HG03354 (cell line): ENCODE data around the gene MYO3B.

Experiments
- ATAC-seq: cut with Tn5 transposase; IDR thresholded peaks from one replicate; pipeline ENCODE4 v1.9.1; 2021; ENCODE audit warnings: mild to moderate bottlenecking; ENCODE audit not compliant: unreplicated experiment, poor library complexity, severe bottlenecking

MYO3B gene

DNA sequence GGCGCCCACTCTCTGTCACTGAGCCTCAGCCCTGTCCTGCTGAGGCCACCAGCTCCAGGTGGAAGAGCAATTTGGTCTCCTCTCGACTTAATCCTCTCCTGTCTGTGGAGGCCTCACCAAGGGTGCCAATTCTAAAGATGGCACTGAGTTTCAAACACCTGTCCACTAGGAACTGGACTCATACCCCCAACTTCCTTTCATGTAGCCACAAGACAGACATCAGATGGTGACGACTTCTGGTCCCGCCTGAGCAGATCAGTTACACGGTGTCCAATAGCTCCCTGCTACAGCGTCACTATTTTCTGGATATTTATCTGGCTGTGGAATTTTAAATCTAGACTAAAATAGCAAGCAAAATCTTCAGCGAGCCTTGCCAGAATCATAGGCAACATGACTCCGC is 512.7 kb downstream of the MYO3B start:
- no peak for ATAC-seq

- no peak for ATAC-seq
Observed at GRCh38 chr2:170694316-170694715, 516.4 kb downstream of the MYO3B start.

GRCh38 chr2:170695521-170696410 is 517.8 kb downstream of the MYO3B start:
- no peak for ATAC-seq

GRCh38 chr2:170696948-170697347 is 519.0 kb downstream of the MYO3B start:
- ATAC-seq: no peak

- ATAC-seq: no peak
Observed at GRCh38 chr2:170701011-170701410, 523.1 kb downstream of the MYO3B start.

- no peak for ATAC-seq
Observed at GRCh38 chr2:170703776-170704476, 526.0 kb downstream of the MYO3B start.
